GM20000 (cell line): ENCODE measurements around the gene BEX4.

Source experiments
- DNase-seq: peaks from one replicate; pipeline ENCODE4 v3.0.0; 2012; ENCODE audit warnings: low spot score
- TF ChIP-seq, protein P1 (sequence below): IDR thresholded peaks from 2 replicates; pipeline ENCODE4 v1.5.1; 2012; ENCODE audit warnings: mild to moderate bottlenecking, control low read depth; ENCODE audit errors: extremely low read depth, missing control alignments

Gene BEX4

GRCh38 chrX:103248553-103248952 is 33.6 kb downstream of the BEX4 start:
- TF ChIP-seq, protein P1, sequence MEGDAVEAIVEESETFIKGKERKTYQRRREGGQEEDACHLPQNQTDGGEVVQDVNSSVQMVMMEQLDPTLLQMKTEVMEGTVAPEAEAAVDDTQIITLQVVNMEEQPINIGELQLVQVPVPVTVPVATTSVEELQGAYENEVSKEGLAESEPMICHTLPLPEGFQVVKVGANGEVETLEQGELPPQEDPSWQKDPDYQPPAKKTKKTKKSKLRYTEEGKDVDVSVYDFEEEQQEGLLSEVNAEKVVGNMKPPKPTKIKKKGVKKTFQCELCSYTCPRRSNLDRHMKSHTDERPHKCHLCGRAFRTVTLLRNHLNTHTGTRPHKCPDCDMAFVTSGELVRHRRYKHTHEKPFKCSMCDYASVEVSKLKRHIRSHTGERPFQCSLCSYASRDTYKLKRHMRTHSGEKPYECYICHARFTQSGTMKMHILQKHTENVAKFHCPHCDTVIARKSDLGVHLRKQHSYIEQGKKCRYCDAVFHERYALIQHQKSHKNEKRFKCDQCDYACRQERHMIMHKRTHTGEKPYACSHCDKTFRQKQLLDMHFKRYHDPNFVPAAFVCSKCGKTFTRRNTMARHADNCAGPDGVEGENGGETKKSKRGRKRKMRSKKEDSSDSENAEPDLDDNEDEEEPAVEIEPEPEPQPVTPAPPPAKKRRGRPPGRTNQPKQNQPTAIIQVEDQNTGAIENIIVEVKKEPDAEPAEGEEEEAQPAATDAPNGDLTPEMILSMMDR: peak; percentile 5
- peak; percentile 6 for DNase-seq

GRCh38 chrX:103249805-103250204 is 34.9 kb downstream of the BEX4 start:
- TF ChIP-seq, protein P1: no peak
- no peak for DNase-seq

GRCh38 chrX:103250977-103251376 is 36.1 kb downstream of the BEX4 start:
- TF ChIP-seq, protein P1: no peak
- DNase-seq: no peak

- no peak for DNase-seq
- TF ChIP-seq, protein P1: no peak
Observed at GRCh38 chrX:103253608-103254007, 38.7 kb downstream of the BEX4 start.

- peak; percentile 30 for DNase-seq
Observed at GRCh38 chrX:103254171-103254824, 39.4 kb downstream of the BEX4 start.

DNA sequence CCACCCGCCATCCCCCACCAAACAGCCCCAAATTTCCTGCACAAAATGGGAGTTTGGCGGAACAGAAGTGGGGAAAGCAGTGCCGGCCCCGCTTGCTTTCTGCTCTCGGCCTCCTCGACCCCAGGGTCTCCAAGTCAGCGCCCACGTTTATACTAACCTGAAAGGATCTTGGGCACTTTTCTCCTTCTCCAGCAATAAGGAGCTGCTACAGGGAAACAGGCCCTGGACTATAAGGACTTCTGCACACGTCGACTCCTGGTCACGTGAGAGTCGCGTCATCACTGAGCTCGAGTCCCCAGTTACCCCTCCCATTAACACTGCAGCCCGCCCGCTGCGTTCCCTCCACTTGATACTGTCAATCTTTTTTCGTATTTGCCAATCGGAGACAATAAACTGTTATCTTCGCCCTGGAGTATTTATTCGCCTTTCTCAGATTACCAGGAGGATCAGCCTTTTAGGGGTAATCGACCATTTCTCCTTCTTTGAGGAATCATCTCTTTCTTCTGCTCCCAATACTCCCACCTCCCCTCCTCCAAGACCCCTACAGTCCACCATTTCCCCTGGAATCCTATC is 40.1 kb downstream of the BEX4 start, which contains the start of gene TCEAL8:
Gene TCEAL8 (minus strand): TSS at position 235 of the 573 bp plus-strand sequence. CDS start 1,176 bp downstream, outside the sequence.
- peak; percentile 59 for DNase-seq
- TF ChIP-seq, protein P1: no peak

More at GRCh38 chrX:103254171-103254824, 39.4 kb downstream of the BEX4 start:
- TF ChIP-seq, protein P1: no peak

- TF ChIP-seq, protein P1: no peak
- no peak for DNase-seq
Observed at GRCh38 chrX:103256651-103257050, 41.7 kb downstream of the BEX4 start.
